Mesenteric fat pad (tissue), 1 donor: ENCODE measurements around the gene OR6C68. TPM values are rescaled to one million over a fixed set of nuclear protein-coding genes. Genes with fewer than 3 reads are reported as not detected.
"Not testable (repeated sequence)": the region's sequence is repeated elsewhere in the genome, so short reads cannot be mapped to it uniquely, and the experiment has no call there.

ENCODE experiments used
- DNase-seq: peaks from one replicate; pipeline ENCODE4 v3.0.0-alpha.2; 2020; ENCODE audit warnings: low spot score
- long read RNA-seq: library from polyadenylated mRNA; unstranded; transcript quantifications from one replicate; pipeline ENCODE4 v2.0.0, GENCODE V29; 2020
- total RNA-seq: library from RNA; stranded (reverse); fragmentation: NEBNext Ultra II Directional; extraction: Animal tissue kit (Norgen Biotek cat#: 25700); gene quantifications from one replicate; pipeline ENCODE4 v1.2.1, GENCODE V29; 2021
- donor health status: DM: yes; HTN: yes; CAD: no.

Gene OR6C68
- not detected for total RNA-seq
- long read RNA-seq = 0 reads

GRCh38 chr12:55492078-55492477, at the start of gene OR6C68:
TSS of gene OR6C68 (plus strand) at chr12:55492378. CDS start at chr12:55492378, 0 bp downstream.
- DNase-seq = no peak

GRCh38 chr12:55443776-55444175, 48.4 kb upstream of the OR6C68 start, which contains the start of gene OR6C2:
TSS of gene OR6C2 (plus strand) at chr12:55444076. CDS start at chr12:55452214, 8,138 bp downstream.
- no peak for DNase-seq

GRCh38 chr12:55445357-55445756, 46.8 kb upstream of the OR6C68 start:
- no peak for DNase-seq

GRCh38 chr12:55446326-55446725, 45.9 kb upstream of the OR6C68 start:
- DNase-seq = no peak

GRCh38 chr12:55448825-55449224, 43.4 kb upstream of the OR6C68 start:
- DNase-seq = no peak

- DNase-seq = not testable (repeated sequence)
Observed at GRCh38 chr12:55464926-55465325, 27.3 kb upstream of the OR6C68 start.

GRCh38 chr12:55467836-55468235, 24.3 kb upstream of the OR6C68 start:
- DNase-seq = no peak

- DNase-seq = no peak
Observed at GRCh38 chr12:55469291-55469690, 22.9 kb upstream of the OR6C68 start.

- no peak for DNase-seq
Observed at GRCh38 chr12:55470088-55470829, 21.9 kb upstream of the OR6C68 start, which contains the start of gene OR6C70. TSS of gene OR6C70 (minus strand) at chr12:55470138. CDS start at chr12:55470138, 0 bp downstream.

GRCh38 chr12:55472264-55472663, 19.9 kb upstream of the OR6C68 start:
- no peak for DNase-seq

GRCh38 chr12:55479136-55479535, 13.0 kb upstream of the OR6C68 start:
- DNase-seq = not testable (repeated sequence)

- not testable (repeated sequence) for DNase-seq
Observed at GRCh38 chr12:55484284-55484683, 7.9 kb upstream of the OR6C68 start.

GRCh38 chr12:55495490-55495889, 3.3 kb downstream of the OR6C68 start:
- no peak for DNase-seq

- DNase-seq = no peak
Observed at GRCh38 chr12:55499231-55499630, 7.1 kb downstream of the OR6C68 start.

- DNase-seq = no peak
Observed at GRCh38 chr12:55499810-55500252, 7.7 kb downstream of the OR6C68 start.

GRCh38 chr12:55501601-55502000, 9.4 kb downstream of the OR6C68 start:
- DNase-seq = no peak

GRCh38 chr12:55515696-55516095, 23.5 kb downstream of the OR6C68 start:
- no peak for DNase-seq

- DNase-seq = no peak
Observed at GRCh38 chr12:55516391-55516790, 24.2 kb downstream of the OR6C68 start.

Other genes with a start within 250 kb of the OR6C68 start
- not detected for gene OR6C74, start 247.8 kb upstream of the OR6C68 start, total RNA-seq
- not detected for gene OR6C6, start 195.8 kb upstream of the OR6C68 start, total RNA-seq
- not detected for gene OR6C1, start 178.0 kb upstream of the OR6C68 start, total RNA-seq
- gene OR6C3, start 161.6 kb upstream of the OR6C68 start, total RNA-seq = not detected
- not detected for gene OR6C75, start 129.4 kb upstream of the OR6C68 start, total RNA-seq
- gene OR6C65, start 91.8 kb upstream of the OR6C68 start, total RNA-seq = not detected
- not detected for gene OR6C76, start 66.1 kb upstream of the OR6C68 start, total RNA-seq
- not detected for gene OR6C2, start 48.3 kb upstream of the OR6C68 start, total RNA-seq
- not detected for gene OR6C70, start 22.2 kb upstream of the OR6C68 start, total RNA-seq
- gene OR6C4, start 57.2 kb downstream of the OR6C68 start, total RNA-seq = not detected
- gene OR2AP1, start 80.1 kb downstream of the OR6C68 start, total RNA-seq = not detected
- gene OR10P1, start 144.5 kb downstream of the OR6C68 start, total RNA-seq = not detected
- gene ITGA7, start 215.5 kb downstream of the OR6C68 start, total RNA-seq = 536 TPM
- 136 TPM for gene BLOC1S1, start 223.7 kb downstream of the OR6C68 start, total RNA-seq
- 123 TPM for gene RDH5, start 228.0 kb downstream of the OR6C68 start, total RNA-seq
- 1,545 TPM for gene CD63, start 236.6 kb downstream of the OR6C68 start, total RNA-seq